GM23338 (cell line): Measurements from ENCODE around the gene CEP135. TPM values are rescaled to one million over a fixed set of nuclear protein-coding genes. Genes with fewer than 3 reads are reported as not detected.

Experiments
- ATAC-seq: fragments of 200-7000 bp; cut with Tn5 transposase; 3 replicates; pipeline ENCODE4 v1.9.1; 2020
- DNase-seq: peaks from one replicate; pipeline ENCODE4 v3.0.0-alpha.2; 2015; ENCODE audit warnings: low spot score
- H2AFZ ChIP-seq: fragments of 200-600 bp; sonication (generic); 2 replicates; pipeline ENCODE4 v1.8.0; 2016; ENCODE audit warnings: antibody characterized with exemption, mild to moderate bottlenecking, moderate library complexity
- H3F3A ChIP-seq: fragments of 200-600 bp; sonication (generic); replicated peaks from 2 replicates; pipeline ENCODE4 v1.8.0; 2017; ENCODE audit warnings: antibody characterized with exemption, mixed run types, low read depth
- H3K27ac ChIP-seq: fragments of 200-600 bp; sonication (generic); 2 replicates; pipeline ENCODE4 v1.6.1; 2016; ENCODE audit warnings: low read depth
- H3K27me3 ChIP-seq: fragments of 200-600 bp; sonication (generic); 2 replicates; pipeline ENCODE4 v1.8.0; 2016; ENCODE audit warnings: mild to moderate bottlenecking, mixed run types, moderate library complexity; ENCODE audit not compliant: insufficient read depth
- H3K36me3 ChIP-seq: fragments of 200-600 bp; sonication (generic); 2 replicates; pipeline ENCODE4 v1.8.0; 2016; ENCODE audit warnings: mild to moderate bottlenecking; ENCODE audit not compliant: insufficient read depth
- H3K4me1 ChIP-seq: fragments of 200-600 bp; sonication (generic); 2 replicates; pipeline ENCODE4 v1.8.0; 2016; ENCODE audit warnings: mild to moderate bottlenecking, moderate library complexity; ENCODE audit not compliant: insufficient read depth
- H3K4me2 ChIP-seq: fragments of 200-600 bp; sonication (generic); 2 replicates; pipeline ENCODE4 v1.7.1; 2017; ENCODE audit warnings: mixed run types
- H3K4me3 ChIP-seq: fragments of 200-600 bp; sonication (generic); 2 replicates; pipeline ENCODE4 v1.6.1; 2016; ENCODE audit warnings: mixed run types
- H3K79me2 ChIP-seq: fragments of 200-600 bp; sonication (generic); replicated peaks from 2 replicates; pipeline ENCODE4 v1.8.0; 2017; ENCODE audit warnings: mild to moderate bottlenecking; ENCODE audit not compliant: insufficient read depth
- H3K9me2 ChIP-seq: fragments of 200-600 bp; sonication (generic); 2 replicates; pipeline ENCODE4 v1.8.0; 2017; ENCODE audit not compliant: insufficient read depth
- H4K20me1 ChIP-seq: fragments of 200-600 bp; sonication (generic); replicated peaks from 2 replicates; pipeline ENCODE4 v1.8.0; 2017; ENCODE audit warnings: mild to moderate bottlenecking; ENCODE audit not compliant: insufficient read depth
- H3K27ac Mint-ChIP-seq: 2 replicates; pipeline ENCODE4 v1.8.0; 2020; ENCODE audit warnings: inconsistent platforms, mild to moderate bottlenecking, moderate library complexity, mixed read lengths
- H3K27me3 Mint-ChIP-seq: 3 replicates; pipeline ENCODE4 v1.8.0; 2022; ENCODE audit warnings: low read depth, mild to moderate bottlenecking, moderate library complexity, mixed read lengths, inconsistent platforms; ENCODE audit not compliant: insufficient read depth, poor library complexity
- H3K36me3 Mint-ChIP-seq: 3 replicates; pipeline ENCODE4 v1.8.0; 2021; ENCODE audit warnings: low read depth, mild to moderate bottlenecking, inconsistent platforms, moderate library complexity, mixed read lengths
- H3K4me1 Mint-ChIP-seq: 3 replicates; pipeline ENCODE4 v1.8.0; 2020; ENCODE audit warnings: mild to moderate bottlenecking, inconsistent platforms, mixed read lengths
- H3K4me3 Mint-ChIP-seq: 3 replicates; pipeline ENCODE4 v1.8.0; 2021; ENCODE audit warnings: moderate library complexity, mild to moderate bottlenecking, inconsistent platforms, mixed read lengths
- H3K9me3 Mint-ChIP-seq: 3 replicates; pipeline ENCODE4 v1.8.0; 2020; ENCODE audit warnings: moderate library complexity, mild to moderate bottlenecking, inconsistent platforms, mixed read lengths
- CREB1 ChIP-seq: fragments of 250-450 bp; sonication (Bioruptor Pico); IDR thresholded peaks from 2 replicates; pipeline ENCODE4 v1.5.0; 2020; ENCODE audit warnings: low read depth, mild to moderate bottlenecking, moderate library complexity
- CTCF ChIP-seq, 2 experiments: fragments of 200-600 bp in 1 of 2; sonication (generic) in 1 of 2; conservative IDR thresholded peaks; 2 replicates each; pipeline versions ENCODE4 v1.5.1 to v1.6.1; 2016 to 2017; ENCODE audit warnings: antibody characterized with exemption in 2 of 2, low read depth in 2 of 2, mild to moderate bottlenecking in 2 of 2, moderate library complexity in 1 of 2
- ETS1 ChIP-seq: IDR thresholded peaks from 2 replicates; pipeline ENCODE4 v1.6.1; 2016; ENCODE audit warnings: antibody characterized with exemption
- EZH2 ChIP-seq: fragments of 200-600 bp; sonication (generic); IDR thresholded peaks from one replicate; pipeline ENCODE4 v1.8.0; 2017; ENCODE audit warnings: antibody characterized with exemption, mild to moderate bottlenecking, low read depth; ENCODE audit not compliant: unreplicated experiment
- EZH2phosphoT487 ChIP-seq: fragments of 200-600 bp; sonication (generic); IDR thresholded peaks from one replicate; pipeline ENCODE4 v1.8.1; 2018; ENCODE audit warnings: antibody characterized with exemption; ENCODE audit not compliant: unreplicated experiment
- JUNB ChIP-seq: IDR thresholded peaks from one replicate; pipeline ENCODE4 v1.6.1; 2016; ENCODE audit warnings: antibody characterized with exemption; ENCODE audit not compliant: unreplicated experiment
- NANOG ChIP-seq: IDR thresholded peaks from 2 replicates; pipeline ENCODE4 v1.6.1; 2016; ENCODE audit warnings: antibody characterized with exemption, borderline replicate concordance
- POLR2AphosphoS5 ChIP-seq: IDR thresholded peaks from 2 replicates; pipeline ENCODE4 v1.6.1; 2016; ENCODE audit warnings: antibody characterized with exemption, low read depth
- REST ChIP-seq: IDR thresholded peaks from one replicate; pipeline ENCODE4 v1.6.1; 2018; ENCODE audit warnings: antibody characterized with exemption; ENCODE audit not compliant: unreplicated experiment
- STAT1 ChIP-seq: IDR thresholded peaks from one replicate; pipeline ENCODE4 v1.6.1; 2016; ENCODE audit warnings: antibody characterized with exemption; ENCODE audit not compliant: unreplicated experiment
- ZNF114 ChIP-seq: fragments of 250-450 bp; sonication (Bioruptor Pico); IDR thresholded peaks from 2 replicates; pipeline ENCODE4 v1.5.0; 2020; ENCODE audit warnings: mild to moderate bottlenecking, moderate library complexity
- ZNF331 ChIP-seq: fragments of 250-450 bp; sonication (Bioruptor Pico); IDR thresholded peaks from 2 replicates; pipeline ENCODE4 v1.5.0; 2020; ENCODE audit warnings: low read depth, mild to moderate bottlenecking, moderate library complexity
- ZNF462 ChIP-seq: fragments of 250-450 bp; sonication (Bioruptor Pico); IDR thresholded peaks from 2 replicates; pipeline ENCODE4 v1.5.0; 2020; ENCODE audit warnings: mild to moderate bottlenecking, moderate library complexity
- polyA plus RNA-seq: library from polyadenylated mRNA; unstranded; fragments of >200 nt; fragmentation: Nextera tagmentation; extraction: Ambion mirVana; gene quantifications from 2 replicates; pipeline ENCODE4 v1.2.1, GENCODE V29; 2016
- total RNA-seq: library from RNA; depleted of rRNA; stranded (reverse); fragments of >200 nt; shearing (Covaris generic); gene quantifications from 2 replicates; pipeline ENCODE4 v1.2.3, GENCODE V29; 2014

CEP135 gene
- total and polyA plus RNA-seq, 2 experiments from 2014 or later = 11.8 to 15.7 TPM

- peaks cover 3% of the 10 kb centered on the region; the same call in 1 of the 2 replicates for H3K27me3 ChIP-seq
- no peaks in the 10 kb centered on the region for H3K36me3 ChIP-seq
- H4K20me1 ChIP-seq = no peaks in the 10 kb centered on the region
- TF ChIP-seq ETS1 (no peak), CREB1 (CRISPR knock-in tag) (no peak), EZH2 (no peak), CTCF (conservative IDR thresholded peaks at IDR 0.05; ENCODE audit: low read depth in 2 of 2) (no peak), POLR2AphosphoS5 (no peak), JUNB (no peak), ZNF331 (no peak), ZNF114 (CRISPR knock-in tag) (no peak), ZNF462 (CRISPR knock-in tag) (no peak), EZH2phosphoT487 (no peak), STAT1 (no peak), NANOG (no peak), REST (no peak)
- H3K79me2 ChIP-seq = no peaks in the 10 kb centered on the region
- Mint-ChIP-seq H3K4me1 (peaks cover 13% of the 10 kb centered on the region), H3K27ac (no peak overlapping the region), H3K36me3 (no peaks in the 10 kb centered on the region; the same call in 2 of the 3 replicates), H3K9me3 (no peaks in the 10 kb centered on the region), H3K4me3 (no peak overlapping the region), H3K27me3 (peaks cover 4% of the 10 kb centered on the region)
- H3K4me1 ChIP-seq = peaks cover 6% of the 10 kb centered on the region; the same call in 1 of the 2 replicates
- DNase-seq (no peak), ATAC-seq (no peak)
- H3K27ac ChIP-seq = no peak overlapping the region
- no peak overlapping the region for H3K4me3 ChIP-seq
- no peak overlapping the region for H3K4me2 ChIP-seq
- H2AFZ ChIP-seq = no peak overlapping the region
- H3F3A ChIP-seq = no peaks in the 10 kb centered on the region; the same call in 1 of the 2 replicates
- H3K9me2 ChIP-seq = no peaks in the 10 kb centered on the region; the same call in 1 of the 2 replicates
These were observed 93.5 kb downstream of the CEP135 start for GRCh38 chr4:56042225-56042624.
